Measurements from ENCODE around the gene NKPD1.

GRCh38 chr19:45114116-45114515 lies 46.7 kb downstream of the NKPD1 start:
- TF ChIP-seq CTCF (IDR thresholded peaks at IDR 0.05) (no peak), HDAC2 (IDR thresholded peaks at IDR 0.05) (no peak), EP300 (IDR thresholded peaks at IDR 0.05) (no peak), RFX5 (IDR thresholded peaks at IDR 0.05) (no peak), MAX (IDR thresholded peaks at IDR 0.05) (no peak), POLR2A (IDR thresholded peaks at IDR 0.05; ENCODE audit: low read length) (no peak)
